PC-3 (cell line): Measurements from ENCODE around the gene ASB14. TPM values are rescaled to one million over a fixed set of nuclear protein-coding genes. Genes with fewer than 3 reads are reported as not detected.

Experiments
- ATAC-seq: fragments of 200-7000 bp; cut with Tn5 transposase; 2 replicates; pipeline ENCODE4 v1.9.1; 2020; ENCODE audit warnings: mild to moderate bottlenecking, moderate library complexity
- BruUV-seq: library from RNA; stranded (reverse); fragments of 400-500 nt; replicated peaks from 2 replicates; lab custom pipeline; 2021; lab: Mats Ljungman, UMichigan
- CTCF ChIA-PET: fragments of 300-600 bp; sonication (Branson Sonifier 250); formaldehyde crosslinking; loops from one replicate; lab custom pipeline; 2022; ENCODE audit warnings: antibody characterized with exemption; lab: Charles Lee
- POLR2A ChIA-PET: fragments of 300-600 bp; sonication (Branson Sonifier 250); formaldehyde crosslinking; loops from one replicate; lab custom pipeline; 2022; ENCODE audit warnings: antibody characterized with exemption; ENCODE audit not compliant: unreplicated experiment; lab: Charles Lee
- DNase-seq: peaks from one replicate; pipeline ENCODE4 v3.0.0-alpha.2; 2015
- H2AFZ ChIP-seq: fragments of 300-600 bp; sonication (generic); 2 replicates; pipeline ENCODE4 v1.6.0; 2016; ENCODE audit warnings: antibody characterized with exemption, low read length
- H3F3A ChIP-seq: fragments of 300-600 bp; sonication (generic); one replicate; pipeline ENCODE4 v1.6.0; 2017; ENCODE audit warnings: antibody characterized with exemption, low read length, control low read depth, mild to moderate bottlenecking; ENCODE audit not compliant: unreplicated experiment
- H3K27ac ChIP-seq: fragments of 300-600 bp; sonication (generic); 2 replicates; pipeline ENCODE4 v1.5.1; 2016; ENCODE audit warnings: mild to moderate bottlenecking, low read length
- H3K27me3 ChIP-seq: fragments of 300-600 bp; sonication (generic); 2 replicates; pipeline ENCODE4 v1.6.1; 2016; ENCODE audit warnings: low read length, mixed read lengths
- H3K36me3 ChIP-seq: fragments of 300-600 bp; sonication (generic); 2 replicates; pipeline ENCODE4 v1.6.1; 2016; ENCODE audit warnings: low read depth, mixed run types, low read length, mixed read lengths
- H3K4me1 ChIP-seq: fragments of 300-600 bp; sonication (generic); 2 replicates; pipeline ENCODE4 v1.5.1; 2016; ENCODE audit warnings: low read length; ENCODE audit not compliant: insufficient read depth
- H3K4me2 ChIP-seq: fragments of 300-600 bp; sonication (generic); 2 replicates; pipeline ENCODE4 v1.6.0; 2016; ENCODE audit warnings: low read length
- H3K4me3 ChIP-seq: fragments of 300-600 bp; sonication (generic); 2 replicates; pipeline ENCODE4 v1.5.1; 2016; ENCODE audit warnings: mild to moderate bottlenecking, low read length, mixed read lengths
- H3K79me2 ChIP-seq: fragments of 300-600 bp; sonication (generic); 2 replicates; pipeline ENCODE4 v1.6.1; 2017; ENCODE audit warnings: low read length, mixed read lengths
- H3K9ac ChIP-seq: fragments of 300-600 bp; sonication (generic); 2 replicates; pipeline ENCODE4 v1.6.0; 2016; ENCODE audit warnings: mild to moderate bottlenecking, low read length
- H3K9me2 ChIP-seq: fragments of 300-600 bp; sonication (generic); replicated peaks from 2 replicates; pipeline ENCODE4 v1.6.1; 2016; ENCODE audit warnings: mixed run types, low read length, mixed read lengths
- H3K9me3 ChIP-seq: fragments of 300-600 bp; sonication (generic); 2 replicates; pipeline ENCODE4 v1.6.1; 2016; ENCODE audit warnings: low read length, mixed read lengths
- H4K20me1 ChIP-seq: fragments of 300-600 bp; sonication (generic); 2 replicates; pipeline ENCODE4 v1.6.1; 2016; ENCODE audit warnings: low read length, mixed read lengths
- CTCF ChIP-seq: fragments of 300-600 bp; sonication (generic); conservative IDR thresholded peaks from 2 replicates; pipeline ENCODE4 v1.5.1; 2017; ENCODE audit warnings: antibody characterized with exemption, low read depth, mild to moderate bottlenecking, low read length
- EZH2 ChIP-seq: fragments of 300-600 bp; sonication (generic); IDR thresholded peaks from one replicate; pipeline ENCODE4 v1.6.1; 2017; ENCODE audit warnings: antibody characterized with exemption, mild to moderate bottlenecking, low read length; ENCODE audit not compliant: unreplicated experiment
- EZH2phosphoT487 ChIP-seq: fragments of 300-600 bp; sonication (generic); IDR thresholded peaks from 2 replicates; pipeline ENCODE4 v1.6.1; 2018; ENCODE audit warnings: mild to moderate bottlenecking, antibody characterized with exemption, low read length, borderline replicate concordance
- intact Hi-C: fragments of 100-400 bp; cut with micrococcal nuclease; formaldehyde crosslinking; loops from 2 replicates; pipeline ENCODE4 v1.9.0; 2023
- total RNA-seq: library from RNA; depleted of rRNA; stranded (reverse); fragments of >200 nt; gene quantifications from 2 replicates; pipeline ENCODE4 v1.2.3, GENCODE V29; 2014

Gene ASB14
- total RNA-seq, 1 experiment from 2014 or later, result not detected

- peak; percentile 100 for ATAC-seq
- DNase-seq, result peak; percentile 88
- peak; percentile 34; the same call in 1 of the 2 replicates for TF ChIP-seq CTCF
- no peak for TF ChIP-seq EZH2
- Histone ChIP-seq H3K9ac (no peak overlapping the region), H3K27ac (no peak overlapping the region), H3K9me2 (no peaks in the 10 kb centered on the region), H3K79me2 (no peaks in the 10 kb centered on the region), H4K20me1 (no peaks in the 10 kb centered on the region), H3K4me2 (peak overlapping the region; percentile 52), H3K27me3 (no peaks in the 10 kb centered on the region), H3K9me3 (no peaks in the 10 kb centered on the region), H3K4me1 (peaks cover 11% of the 10 kb centered on the region), H3K4me3 (no peak overlapping the region), H3K36me3 (no peaks in the 10 kb centered on the region), H2AFZ (peak overlapping the region; percentile 53), H3F3A (no peaks in the 10 kb centered on the region)
- ChIA-PET POLR2A (no interaction called here), CTCF (no interaction called here)
- no TSS peak for BruUV-seq
- intact Hi-C loops, result loop anchor here (5.0 kb wide), 1 partner anchor 61 kb away; no protein-coding TSS in a partner anchor
Observed at GRCh38 chr3:57298041-57298440, 5.6 kb upstream of the ASB14 start.

- Histone ChIP-seq H3K79me2 (no peaks in the 10 kb centered on the region), H3K36me3 (no peaks in the 10 kb centered on the region), H4K20me1 (no peaks in the 10 kb centered on the region), H3K27me3 (no peaks in the 10 kb centered on the region), H3K4me2 (no peak overlapping the region), H3K9ac (no peak overlapping the region), H3K4me3 (no peak overlapping the region), H2AFZ (no peak overlapping the region), H3K9me3 (no peaks in the 10 kb centered on the region), H3F3A (no peaks in the 10 kb centered on the region), H3K4me1 (peaks cover 5% of the 10 kb centered on the region), H3K27ac (no peak overlapping the region), H3K9me2 (no peaks in the 10 kb centered on the region)
- no TSS peak for BruUV-seq
- CTCF ChIA-PET, result no interaction called here
- intact Hi-C loops, result no loop called here
- no peak for ATAC-seq
- DNase-seq, result no peak
- POLR2A ChIA-PET, result no interaction called here
- TF ChIP-seq CTCF (no peak), EZH2phosphoT487 (no peak), EZH2 (no peak)
Observed at GRCh38 chr3:57292897-57293526, 527 bp upstream of the ASB14 start.

GRCh38 chr3:57288403-57288802, 4.1 kb downstream of the ASB14 start:
- H3K9ac ChIP-seq, result no peak overlapping the region
- H3K9me3 ChIP-seq, result no peaks in the 10 kb centered on the region
- H3K36me3 ChIP-seq, result no peaks in the 10 kb centered on the region
- no peaks in the 10 kb centered on the region for H3K9me2 ChIP-seq
- no peak overlapping the region for H3K4me3 ChIP-seq
- no peaks in the 10 kb centered on the region for H3K27me3 ChIP-seq
- no peaks in the 10 kb centered on the region for H3K4me1 ChIP-seq
- BruUV-seq, result no TSS peak
- no peak overlapping the region for H2AFZ ChIP-seq
- ATAC-seq, result no peak
- no peaks in the 10 kb centered on the region for H3K79me2 ChIP-seq
- no peak for DNase-seq
- TF ChIP-seq EZH2phosphoT487 (no peak), EZH2 (no peak), CTCF (no peak)
- intact Hi-C loops, result no loop called here
- ChIA-PET CTCF (no interaction called here), POLR2A (interaction anchor here (0.6 to 0.7 kb wide), 2 partner anchors 52 to 517 kb away, joined by 3 to 26 read pairs; no protein-coding TSS in a partner anchor)
- no peaks in the 10 kb centered on the region for H4K20me1 ChIP-seq
- H3K4me2 ChIP-seq, result no peak overlapping the region
- no peaks in the 10 kb centered on the region for H3F3A ChIP-seq
- H3K27ac ChIP-seq, result no peak overlapping the region
